Mesenchymal stem cell (in vitro differentiated cells and primary cell): ENCODE measurements around the gene RPSA.
A peak's percentile ranks its signal among the peaks of the same experiment; 100 is the strongest.

Source experiments
- DNase-seq: peaks from one replicate; pipeline ENCODE4 v3.0.0-alpha.2; 2013
- H2AFZ ChIP-seq: one replicate; pipeline ENCODE4 v1.6.1; 2013; ENCODE audit warnings: low read depth, mild to moderate bottlenecking, control low read depth, inconsistent platforms, low read length, moderate library complexity
- H2AK5ac ChIP-seq: 2 replicates; pipeline ENCODE4 v1.6.1; 2013; ENCODE audit warnings: low read length, moderate library complexity, mild to moderate bottlenecking, inconsistent platforms; ENCODE audit not compliant: severe bottlenecking
- H2BK120ac ChIP-seq: one replicate; pipeline ENCODE4 v1.6.1; 2013; ENCODE audit warnings: low read depth, mild to moderate bottlenecking, inconsistent platforms, low read length, moderate library complexity
- H2BK12ac ChIP-seq, 2 experiments: one replicate each; pipeline ENCODE4 v1.6.1; 2013; ENCODE audit warnings: inconsistent platforms in 2 of 2, low read length in 2 of 2, mild to moderate bottlenecking in 2 of 2, moderate library complexity in 2 of 2, control low read depth in 1 of 2
- H2BK15ac ChIP-seq: one replicate; pipeline ENCODE4 v1.6.1; 2013; ENCODE audit warnings: mild to moderate bottlenecking, low read depth, inconsistent platforms; ENCODE audit not compliant: poor library complexity, severe bottlenecking
- H2BK5ac ChIP-seq: 2 replicates; pipeline ENCODE4 v1.6.1; 2013; ENCODE audit warnings: low read depth, mild to moderate bottlenecking, low read length, control low read depth, inconsistent platforms; ENCODE audit not compliant: poor library complexity, severe bottlenecking
- H3K14ac ChIP-seq, 2 experiments: one replicate each; pipeline ENCODE4 v1.6.1; 2013; ENCODE audit warnings: inconsistent platforms in 2 of 2, low read length in 2 of 2, control low read depth in 1 of 2, mild to moderate bottlenecking in 1 of 2, moderate library complexity in 1 of 2
- H3K18ac ChIP-seq, 2 experiments: one replicate each; pipeline ENCODE4 v1.6.1; 2013; ENCODE audit warnings: inconsistent platforms in 2 of 2, low read length in 2 of 2, control low read depth in 1 of 2, low read depth in 1 of 2, mild to moderate bottlenecking in 1 of 2
- H3K23ac ChIP-seq, 2 experiments: one replicate each; pipeline ENCODE4 v1.6.1; 2013; ENCODE audit warnings: inconsistent platforms in 2 of 2, low read length in 2 of 2, mild to moderate bottlenecking in 2 of 2, moderate library complexity in 2 of 2, control low read depth in 1 of 2
- H3K27ac ChIP-seq: 2 replicates; pipeline ENCODE4 v1.5.1; 2013; ENCODE audit warnings: mild to moderate bottlenecking, moderate library complexity, low read length, control low read depth, inconsistent platforms; ENCODE audit not compliant: poor library complexity, severe bottlenecking
- H3K27me3 ChIP-seq, 2 experiments: 2 replicates each; pipeline versions ENCODE4 v1.6.1 to v1.7.0; 2013; ENCODE audit warnings: low read length in 2 of 2, mild to moderate bottlenecking in 2 of 2, moderate library complexity in 2 of 2, control low read depth in 1 of 2, inconsistent platforms in 1 of 2; ENCODE audit not compliant: control insufficient read depth in 1 of 2, insufficient read depth in 1 of 2
- H3K36me3 ChIP-seq, 2 experiments: 2 replicates each; pipeline versions ENCODE4 v1.6.1 to v1.7.0; 2013; ENCODE audit warnings: low read length in 2 of 2, control low read depth in 1 of 2, inconsistent platforms in 1 of 2, low read depth in 1 of 2, mild to moderate bottlenecking in 1 of 2; ENCODE audit not compliant: insufficient read depth in 2 of 2, control insufficient read depth in 1 of 2
- H3K4ac ChIP-seq, 2 experiments: one replicate each; pipeline ENCODE4 v1.6.1; 2013; ENCODE audit warnings: inconsistent platforms in 2 of 2, low read length in 2 of 2, mild to moderate bottlenecking in 2 of 2, moderate library complexity in 2 of 2, control low read depth in 1 of 2, low read depth in 1 of 2
- H3K4me1 ChIP-seq: 2 replicates; pipeline ENCODE4 v1.6.1; 2013; ENCODE audit warnings: low read depth, low read length, control low read depth; ENCODE audit not compliant: control insufficient read depth, insufficient read depth
- H3K4me2 ChIP-seq: 2 replicates; pipeline ENCODE4 v1.6.1; 2013; ENCODE audit warnings: low read length, mild to moderate bottlenecking, inconsistent platforms; ENCODE audit not compliant: poor library complexity, severe bottlenecking
- H3K4me3 ChIP-seq, 2 experiments: 2 replicates each; pipeline versions ENCODE4 v1.5.1 to v1.7.0; 2013; ENCODE audit warnings: low read length in 2 of 2, mild to moderate bottlenecking in 2 of 2, control low read depth in 1 of 2, low read depth in 1 of 2; ENCODE audit not compliant: insufficient read depth in 1 of 2
- H3K79me1 ChIP-seq: replicated peaks from 2 replicates; pipeline ENCODE4 v1.6.1; 2013; ENCODE audit warnings: mild to moderate bottlenecking, control low read depth, low read length, inconsistent platforms; ENCODE audit not compliant: poor library complexity, severe bottlenecking
- H3K9ac ChIP-seq: 2 replicates; pipeline ENCODE4 v1.7.0; 2013; ENCODE audit warnings: mild to moderate bottlenecking, low read length, moderate library complexity
- H3K9me3 ChIP-seq: 2 replicates; pipeline ENCODE4 v1.7.0; 2013; ENCODE audit warnings: mild to moderate bottlenecking, low read length; ENCODE audit not compliant: control insufficient read depth
- H4K8ac ChIP-seq: one replicate; pipeline ENCODE4 v1.6.1; 2013; ENCODE audit warnings: inconsistent platforms, mild to moderate bottlenecking, low read length, moderate library complexity
- H4K91ac ChIP-seq: one replicate; pipeline ENCODE4 v1.6.1; 2013; ENCODE audit warnings: mild to moderate bottlenecking, low read length, inconsistent platforms
- WGBS: methylation state at CpG from one replicate; pipeline ENCODE4 v1.1.7; 2013; ENCODE audit warnings: mixed read lengths; 5-methylcytosine and 5-hydroxymethylcytosine counted together

The RPSA gene

DNA sequence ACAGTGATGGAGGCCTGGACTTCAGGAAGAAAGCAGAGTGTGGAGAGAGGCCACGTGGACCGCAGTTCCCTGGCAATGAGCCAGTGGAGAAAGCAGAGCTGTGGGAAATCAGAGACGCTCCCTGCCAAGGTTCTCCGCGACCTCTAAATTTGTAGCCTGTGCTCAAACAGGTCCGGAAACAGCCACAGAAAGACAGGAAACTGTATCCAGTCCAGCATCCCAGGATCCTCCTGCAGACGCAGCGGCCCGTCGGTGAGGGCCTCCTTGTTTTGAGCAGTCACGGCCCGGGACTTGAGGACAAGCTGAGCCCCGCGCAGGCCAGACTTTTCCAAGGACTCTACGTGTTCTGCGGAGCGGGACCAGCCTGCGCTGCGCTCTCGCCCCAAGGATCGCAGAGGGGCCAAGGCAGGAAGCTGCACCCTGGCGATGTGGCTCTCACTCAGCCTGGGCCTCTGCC is 22.3 kb downstream of the RPSA start:
- H3K23ac ChIP-seq = no peak overlapping the region
- H3K79me1 ChIP-seq = no peaks in the 10 kb centered on the region
- H3K4me1 ChIP-seq = peaks cover 14% of the 10 kb centered on the region
- H2BK120ac ChIP-seq = no peak overlapping the region
- no peak overlapping the region for H3K9ac ChIP-seq
- H2AFZ ChIP-seq = no peak overlapping the region
- H3K4me2 ChIP-seq = no peak overlapping the region
- no peak overlapping the region for H4K91ac ChIP-seq
- no peak overlapping the region for H2BK5ac ChIP-seq
- H3K14ac ChIP-seq = no peak overlapping the region
- no peak overlapping the region for H3K4ac ChIP-seq
- WGBS = 91% methylated on average over 22 of the region's 22 CpGs
- no peak overlapping the region for H3K27ac ChIP-seq
- H3K36me3 ChIP-seq = no peaks in the 10 kb centered on the region
- H2AK5ac ChIP-seq = no peak overlapping the region
- no peak overlapping the region for H3K18ac ChIP-seq
- DNase-seq = no peak
- no peak overlapping the region for H4K8ac ChIP-seq
- H3K4me3 ChIP-seq = no peak overlapping the region
- no peak overlapping the region for H2BK15ac ChIP-seq
- no peaks in the 10 kb centered on the region for H3K9me3 ChIP-seq
- no peaks in the 10 kb centered on the region for H3K27me3 ChIP-seq
- H2BK12ac ChIP-seq = no peak overlapping the region

DNA sequence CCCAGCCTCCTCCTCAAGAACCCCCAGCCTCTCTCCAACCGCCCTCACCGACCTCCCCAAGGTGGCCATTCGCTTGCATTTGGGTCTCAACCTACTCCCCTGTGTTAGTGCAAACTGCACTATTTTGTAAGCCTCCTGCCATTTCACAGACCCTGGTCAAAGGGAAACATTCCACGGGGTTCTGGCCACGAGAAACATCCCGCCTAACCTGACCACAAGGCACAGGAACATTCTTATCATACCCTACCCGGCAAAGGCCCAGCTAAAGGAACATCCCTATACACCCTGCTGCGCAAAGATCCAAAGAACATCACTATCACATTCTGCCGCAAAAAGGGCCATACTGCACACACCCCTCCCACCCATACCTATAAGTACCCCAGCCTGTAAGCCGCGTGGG is 22.9 kb downstream of the RPSA start:
- DNase-seq = no peak
- Histone ChIP-seq H2BK15ac (no peak overlapping the region), H3K4me1 (peaks cover 20% of the 10 kb centered on the region), H3K36me3 (no peaks in the 10 kb centered on the region), H3K9ac (no peak overlapping the region), H3K27me3 (no peaks in the 10 kb centered on the region), H4K91ac (no peak overlapping the region), H3K9me3 (no peaks in the 10 kb centered on the region), H3K14ac (no peak overlapping the region), H2BK5ac (no peak overlapping the region), H2BK120ac (no peak overlapping the region), H3K4me3 (no peak overlapping the region), H3K18ac (no peak overlapping the region), H2BK12ac (no peak overlapping the region), H3K27ac (no peak overlapping the region), H3K23ac (no peak overlapping the region), H2AK5ac (no peak overlapping the region), H3K79me1 (peaks cover 1% of the 10 kb centered on the region), H4K8ac (no peak overlapping the region), H3K4me2 (no peak overlapping the region), H2AFZ (no peak overlapping the region), H3K4ac (no peak overlapping the region)
- WGBS = 89% methylated on average over 11 of the region's 11 CpGs

DNA sequence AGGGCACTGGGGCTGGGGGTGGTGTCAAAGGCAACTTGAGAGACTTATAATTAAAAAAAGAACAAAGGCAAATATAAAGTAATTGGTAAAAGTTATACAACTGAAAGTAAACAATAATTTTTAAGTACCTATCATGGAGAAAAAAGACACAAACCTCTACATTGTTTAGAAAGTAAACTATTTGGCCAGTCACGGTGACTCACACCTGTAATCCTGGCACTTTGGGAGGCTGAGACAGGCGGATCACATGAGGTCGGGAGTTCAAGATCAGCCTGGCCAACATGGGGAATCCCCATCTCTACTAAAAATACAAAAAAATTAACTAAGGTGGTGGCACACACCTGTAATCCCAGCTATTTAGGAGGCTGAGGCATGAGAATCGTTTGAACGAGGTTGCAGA is 25.8 kb downstream of the RPSA start:
- Histone ChIP-seq H2BK120ac (no peak overlapping the region), H4K91ac (no peak overlapping the region), H2AK5ac (no peak overlapping the region), H2AFZ (no peak overlapping the region), H3K23ac (no peak overlapping the region), H3K4me1 (peaks cover 30% of the 10 kb centered on the region), H3K14ac (no peak overlapping the region), H3K4ac (no peak overlapping the region), H3K9ac (no peak overlapping the region), H2BK5ac (no peak overlapping the region), H3K18ac (no peak overlapping the region), H4K8ac (no peak overlapping the region), H3K9me3 (no peaks in the 10 kb centered on the region), H3K27me3 (no peaks in the 10 kb centered on the region), H3K36me3 (no peaks in the 10 kb centered on the region), H2BK12ac (no peak overlapping the region), H3K27ac (no peak overlapping the region), H3K79me1 (peaks cover 1% of the 10 kb centered on the region), H2BK15ac (no peak overlapping the region), H3K4me2 (no peak overlapping the region), H3K4me3 (no peak overlapping the region)
- no peak for DNase-seq
- WGBS = 83% methylated on average over 5 of the region's 5 CpGs

DNA sequence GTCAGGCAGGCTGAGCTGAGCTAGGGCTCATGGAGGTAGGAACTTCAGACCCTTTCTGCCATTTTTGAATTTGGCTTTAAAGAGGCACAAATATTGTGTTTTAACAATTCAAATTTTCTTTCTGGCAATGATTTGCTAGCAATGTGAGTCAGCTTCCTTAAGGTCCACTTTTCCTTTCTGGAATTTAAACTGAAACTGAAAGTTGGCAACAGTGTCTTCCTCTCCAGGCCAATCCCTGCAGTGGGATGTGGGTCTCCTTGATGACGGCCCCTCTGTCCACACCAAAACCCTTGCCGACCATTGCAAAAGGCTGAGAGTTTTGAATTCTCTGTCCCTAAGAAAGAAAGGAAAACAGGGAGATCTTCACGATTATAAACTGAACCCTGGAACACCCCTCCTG is 27.1 kb downstream of the RPSA start:
- Histone ChIP-seq H3K23ac (no peak overlapping the region), H2BK5ac (no peak overlapping the region), H3K4me2 (no peak overlapping the region), H4K91ac (peak overlapping the region; percentile 85), H3K27me3 (no peaks in the 10 kb centered on the region), H2BK120ac (no peak overlapping the region), H3K14ac (no peak overlapping the region), H4K8ac (peak overlapping the region; percentile 99), H2BK15ac (no peak overlapping the region), H3K9me3 (no peaks in the 10 kb centered on the region), H3K4me3 (peak overlapping the region in 1 of 2 experiments; percentile 63), H3K79me1 (peaks cover 1% of the 10 kb centered on the region), H3K36me3 (no peaks in the 10 kb centered on the region), H2AFZ (no peak overlapping the region), H3K9ac (peak overlapping the region; percentile 39), H3K18ac (no peak overlapping the region), H3K4ac (no peak overlapping the region), H2AK5ac (peak overlapping the region; percentile 96), H3K4me1 (peaks cover 30% of the 10 kb centered on the region), H2BK12ac (no peak overlapping the region), H3K27ac (peak overlapping the region; percentile 65)
- peak; percentile 50 for DNase-seq
- WGBS = 95% methylated on average over 3 of the region's 3 CpGs
